T-cell (primary cell): ENCODE measurements around the gene SETBP1. TPM values are rescaled to one million over a fixed set of nuclear protein-coding genes. Genes with fewer than 3 reads are reported as not detected.

Experiments
- ATAC-seq, 4 experiments: fragments of 200-7000 bp in 3 of 4; fragments of 150-1000 bp in 1 of 4; cut with Tn5 transposase; replicated peaks in 1 of 4; 1 replicate in 3 of 4; 2 replicates in 1 of 4; pipeline ENCODE4 v1.10.0; 2021; ENCODE audit warnings: moderate library complexity in 3 of 4, mild to moderate bottlenecking in 2 of 4, moderate number of reproducible peaks in 1 of 4
- CTCF ChIA-PET, 2 donors: fragments of 300-600 bp; sonication (Branson Sonifier 250); formaldehyde crosslinking; loops; one replicate each; lab custom pipeline; 2022; ENCODE audit warnings: antibody characterized with exemption in 2 of 2; lab: Charles Lee
- POLR2A ChIA-PET, 2 donors: fragments of 300-600 bp; sonication (Branson Sonifier 250); formaldehyde crosslinking; loops; one replicate each; lab custom pipeline; 2022; ENCODE audit warnings: antibody characterized with exemption in 2 of 2; lab: Charles Lee
- DNase-seq, 35 experiments: peaks; one replicate each; pipeline versions ENCODE4 v3.0.0 to v3.0.0-alpha.2; 2013 to 2023
- H3K27ac ChIP-seq: one replicate; pipeline ENCODE4 v1.5.1; 2013; ENCODE audit warnings: low read length
- H3K27me3 ChIP-seq, 2 experiments: replicated peaks in 1 of 2; 1 replicate in 1 of 2; 2 replicates in 1 of 2; pipeline versions ENCODE4 v1.6.1 to v1.7.0; 2013; ENCODE audit warnings: low read length in 1 of 2, mixed read lengths in 1 of 2; ENCODE audit not compliant: control insufficient read depth in 2 of 2, insufficient read depth in 2 of 2; ENCODE audit errors: extremely low read depth in 1 of 2
- H3K36me3 ChIP-seq, 2 donors: 1 replicate in 1 of 2; 2 replicates in 1 of 2; pipeline versions ENCODE4 v1.6.1 to v1.7.0; 2013; ENCODE audit warnings: low read length in 1 of 2; ENCODE audit not compliant: control insufficient read depth in 2 of 2, insufficient read depth in 1 of 2; ENCODE audit errors: extremely low read depth in 1 of 2
- H3K4me1 ChIP-seq, 2 experiments: 1 replicate in 1 of 2; 2 replicates in 1 of 2; pipeline versions ENCODE4 v1.6.1 to v1.7.0; 2013; ENCODE audit warnings: low read length in 2 of 2, mixed read lengths in 1 of 2; ENCODE audit not compliant: insufficient read depth in 2 of 2, control insufficient read depth in 1 of 2; ENCODE audit errors: extremely low read depth in 1 of 2
- H3K4me3 ChIP-seq, 2 donors: 1 replicate in 1 of 2; 2 replicates in 1 of 2; pipeline versions ENCODE4 v1.5.1 to v1.7.0; 2013; ENCODE audit warnings: mild to moderate bottlenecking in 2 of 2, low read length in 1 of 2, moderate library complexity in 1 of 2; ENCODE audit not compliant: control insufficient read depth in 1 of 2; ENCODE audit errors: extremely low read depth in 1 of 2
- H3K9me3 ChIP-seq: 2 replicates; pipeline ENCODE4 v1.7.0; 2013
- H3K27ac Mint-ChIP-seq, 2 donors: one replicate each; pipeline ENCODE4 v1.8.0; 2020 to 2021; ENCODE audit warnings: mild to moderate bottlenecking in 2 of 2, mixed read lengths in 2 of 2
- H3K27me3 Mint-ChIP-seq, 2 donors: one replicate each; pipeline ENCODE4 v1.8.0; 2021 to 2022; ENCODE audit warnings: mixed read lengths in 2 of 2
- H3K36me3 Mint-ChIP-seq: one replicate; pipeline ENCODE4 v1.8.0; 2021; ENCODE audit warnings: mixed read lengths
- H3K4me1 Mint-ChIP-seq, 3 donors: one replicate each; pipeline ENCODE4 v1.8.0; 2020 to 2022; ENCODE audit warnings: mixed read lengths in 3 of 3, mild to moderate bottlenecking in 1 of 3
- H3K4me3 Mint-ChIP-seq, 3 donors: one replicate each; pipeline ENCODE4 v1.8.0; 2020 to 2022; ENCODE audit warnings: mild to moderate bottlenecking in 3 of 3, mixed read lengths in 3 of 3, moderate library complexity in 3 of 3
- H3K9me3 Mint-ChIP-seq, 3 donors: one replicate each; pipeline ENCODE4 v1.8.0; 2020 to 2022; ENCODE audit warnings: mixed read lengths in 3 of 3
- WGBS: methylation state at CpG from one replicate; pipeline ENCODE4 v1.1.5; 2013; ENCODE audit warnings: missing lambda C conversion rate; ENCODE audit not compliant: insufficient coverage; 5-methylcytosine and 5-hydroxymethylcytosine counted together
- total RNA-seq, 35 experiments: library from RNA in 6 of 35; stranded (reverse) in 6 of 35; fragments of 120-200 nt in 1 of 35; gene quantifications; one replicate each; pipeline versions ENCODE4 v1.2.1 to v1.2.4 and lab custom pipeline; 2013 to 2026

Gene SETBP1
- total RNA-seq, 5 donors from 2014 or later (not counting 1 experiment from before 2014, with no cell fraction given): 1.6 to 5.7 (median 3.2) TPM

DNA sequence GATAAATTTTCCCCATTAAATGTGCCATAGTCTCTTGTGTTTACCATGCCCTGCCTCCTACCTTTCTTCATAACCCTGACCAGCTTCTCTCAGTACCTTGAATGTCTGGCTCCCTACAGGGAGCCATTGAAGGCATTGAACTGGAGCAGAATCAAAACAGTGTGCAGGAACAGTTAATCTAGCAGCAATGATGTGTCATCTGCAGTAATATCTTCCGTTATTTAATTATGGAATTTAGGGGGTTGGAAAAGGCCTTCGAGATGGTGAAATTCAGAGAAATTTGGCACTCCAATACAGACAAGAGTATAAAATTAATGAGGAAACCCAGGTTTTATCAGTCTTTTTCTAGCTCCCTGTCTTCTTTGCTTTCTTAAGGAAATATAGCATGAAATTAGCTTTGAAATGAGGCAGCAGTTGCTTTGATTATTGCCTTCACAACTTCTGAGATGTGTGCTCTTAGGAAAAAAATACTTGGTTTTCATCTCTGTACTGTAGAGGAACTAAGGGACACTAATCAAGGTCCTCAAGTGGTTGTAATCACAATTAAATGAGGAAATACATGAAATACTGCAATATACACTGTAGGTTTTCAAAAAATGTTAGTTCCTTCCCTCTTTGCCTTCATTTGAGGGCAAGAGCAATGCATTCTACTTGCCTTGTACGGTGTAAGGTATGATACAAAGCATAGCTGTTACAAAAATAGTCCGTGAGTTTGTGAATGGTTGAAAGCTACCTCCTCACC, 369.1 kb downstream of the SETBP1 start:
- Histone ChIP-seq H3K9me3 (no peaks in the 10 kb centered on the region), H3K4me3 (no peak overlapping the region), H3K27ac (no peak overlapping the region), H3K27me3 (no peaks in the 10 kb centered on the region), H3K36me3 (no peaks in the 10 kb centered on the region), H3K4me1 (no peaks in the 10 kb centered on the region)
- no peak for DNase-seq
- no peak overlapping the region for H3K4me3 Mint-ChIP-seq
- no peaks in the 10 kb centered on the region for H3K9me3 Mint-ChIP-seq
- no peaks in the 10 kb centered on the region for H3K36me3 Mint-ChIP-seq
- H3K27ac Mint-ChIP-seq: no peak overlapping the region
- WGBS: no CpG with 5 or more reads among the region's 4 CpGs
- H3K4me1 Mint-ChIP-seq: no peaks in the 10 kb centered on the region
- no peaks in the 10 kb centered on the region for H3K27me3 Mint-ChIP-seq
- ChIA-PET CTCF (no interaction called here), POLR2A (no interaction called here)
- ATAC-seq: no peak

DNA sequence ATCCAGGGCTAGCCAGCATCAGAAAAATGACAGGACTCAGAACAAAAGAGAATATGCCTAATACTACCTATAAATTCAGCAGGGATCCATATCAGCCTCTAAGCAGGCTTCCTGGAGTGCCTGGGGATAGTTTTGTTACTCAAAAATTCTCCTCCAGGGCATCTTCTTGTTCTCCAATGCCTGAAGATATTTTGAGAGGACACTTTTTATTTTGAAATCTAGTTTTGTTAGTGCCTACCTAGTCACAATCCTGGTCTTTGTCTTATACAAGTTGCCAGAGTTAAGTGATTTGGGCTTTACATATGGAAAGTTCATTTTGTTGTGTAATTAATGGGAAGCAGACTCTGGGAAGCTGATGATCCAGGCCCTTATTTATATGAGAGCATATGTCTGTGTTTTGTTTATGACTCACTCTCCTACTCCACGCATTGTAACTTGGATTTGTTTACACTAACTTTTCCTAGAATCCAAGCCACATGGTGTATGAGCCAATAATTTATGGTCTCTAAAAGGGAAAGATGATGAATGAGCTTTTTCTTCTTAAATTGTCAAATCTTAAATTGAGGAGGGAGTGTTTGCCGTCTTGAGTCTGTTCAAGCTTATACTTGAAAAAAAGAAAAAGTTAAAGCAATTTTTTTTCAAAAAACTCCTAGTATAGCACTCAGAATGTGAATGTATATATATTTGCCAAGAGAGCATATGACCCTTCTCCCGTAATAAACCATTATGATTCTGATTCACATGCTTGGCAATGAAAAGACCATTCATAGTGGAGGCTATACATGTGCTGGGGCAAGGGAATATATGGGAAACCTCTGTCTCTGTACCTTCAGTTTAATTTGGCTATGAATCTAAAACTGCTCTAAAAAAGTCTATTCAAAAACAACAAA, 370.3 kb downstream of the SETBP1 start:
- Histone ChIP-seq H3K27ac (no peak overlapping the region), H3K27me3 (no peaks in the 10 kb centered on the region), H3K4me3 (no peak overlapping the region), H3K36me3 (no peaks in the 10 kb centered on the region), H3K9me3 (no peaks in the 10 kb centered on the region), H3K4me1 (no peaks in the 10 kb centered on the region)
- POLR2A ChIA-PET: no interaction called here
- Mint-ChIP-seq H3K4me1 (no peaks in the 10 kb centered on the region), H3K27ac (no peak overlapping the region), H3K9me3 (no peaks in the 10 kb centered on the region), H3K4me3 (no peak overlapping the region), H3K27me3 (no peaks in the 10 kb centered on the region), H3K36me3 (no peaks in the 10 kb centered on the region)
- DNase-seq (no peak), ATAC-seq (no peak)
- CTCF ChIA-PET: no interaction called here
- WGBS: no CpG with 5 or more reads among the region's 3 CpGs

DNA sequence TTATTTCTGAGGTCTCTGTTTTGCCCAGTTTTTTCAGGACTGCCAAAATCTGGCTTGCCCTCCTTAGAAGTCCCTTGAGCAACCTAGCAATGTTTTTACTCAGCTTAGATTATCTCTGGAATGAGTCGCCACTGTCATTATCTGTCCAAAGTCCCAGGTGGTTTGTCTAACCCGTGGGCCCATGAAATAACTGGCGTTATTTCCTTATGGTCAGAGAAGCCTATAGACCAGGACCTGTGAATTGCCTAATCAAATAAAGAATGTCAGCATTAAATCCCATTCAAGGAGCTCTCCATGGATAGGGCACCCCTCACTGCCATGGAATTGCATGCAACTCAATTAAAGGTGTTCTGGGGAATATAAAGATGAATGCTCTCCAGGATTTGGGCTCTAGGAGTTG, 373.9 kb downstream of the SETBP1 start:
- no peak overlapping the region for H3K4me3 Mint-ChIP-seq
- H3K36me3 ChIP-seq: no peaks in the 10 kb centered on the region
- 88% methylated on average over 3 of the region's 3 CpGs for WGBS
- no peaks in the 10 kb centered on the region for H3K9me3 Mint-ChIP-seq
- DNase-seq: no peak
- H3K27me3 ChIP-seq: no peaks in the 10 kb centered on the region
- no peaks in the 10 kb centered on the region for H3K36me3 Mint-ChIP-seq
- ChIA-PET CTCF (no interaction called here), POLR2A (no interaction called here)
- ATAC-seq: no peak
- no peaks in the 10 kb centered on the region for H3K4me1 ChIP-seq
- H3K9me3 ChIP-seq: no peaks in the 10 kb centered on the region
- no peaks in the 10 kb centered on the region for H3K4me1 Mint-ChIP-seq
- no peak overlapping the region for H3K4me3 ChIP-seq
- no peak overlapping the region for H3K27ac Mint-ChIP-seq
- H3K27me3 Mint-ChIP-seq: no peaks in the 10 kb centered on the region
- no peak overlapping the region for H3K27ac ChIP-seq

DNA sequence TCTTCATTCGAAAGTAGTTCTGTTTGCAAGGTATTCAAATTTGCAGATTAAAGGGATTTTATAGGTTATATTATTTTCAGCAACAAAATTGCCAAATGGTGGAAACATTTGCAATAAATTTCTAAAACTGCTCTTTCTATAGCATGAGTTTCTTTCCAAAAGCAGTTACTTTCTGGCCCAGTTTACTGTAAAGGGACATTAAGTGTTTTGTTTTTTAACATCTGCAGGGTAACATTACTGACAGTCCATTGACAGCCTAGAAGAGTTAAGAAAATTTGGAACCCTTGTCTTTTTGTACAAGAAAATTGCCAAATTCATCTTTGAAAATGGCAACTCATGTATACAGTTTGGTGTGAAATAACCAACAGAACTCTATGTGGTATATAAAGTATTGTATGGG, 375.1 kb downstream of the SETBP1 start:
- Histone ChIP-seq H3K27me3 (no peaks in the 10 kb centered on the region), H3K36me3 (no peaks in the 10 kb centered on the region), H3K4me3 (no peak overlapping the region), H3K9me3 (no peaks in the 10 kb centered on the region), H3K4me1 (no peaks in the 10 kb centered on the region), H3K27ac (no peak overlapping the region)
- ChIA-PET CTCF (no interaction called here), POLR2A (no interaction called here)
- WGBS: no CpG with 5 or more reads among the region's 1 CpG
- Mint-ChIP-seq H3K36me3 (no peaks in the 10 kb centered on the region), H3K4me1 (no peaks in the 10 kb centered on the region), H3K4me3 (no peak overlapping the region), H3K27me3 (no peaks in the 10 kb centered on the region), H3K9me3 (no peaks in the 10 kb centered on the region), H3K27ac (no peak overlapping the region)
- DNase-seq (no peak), ATAC-seq (no peak)

DNA sequence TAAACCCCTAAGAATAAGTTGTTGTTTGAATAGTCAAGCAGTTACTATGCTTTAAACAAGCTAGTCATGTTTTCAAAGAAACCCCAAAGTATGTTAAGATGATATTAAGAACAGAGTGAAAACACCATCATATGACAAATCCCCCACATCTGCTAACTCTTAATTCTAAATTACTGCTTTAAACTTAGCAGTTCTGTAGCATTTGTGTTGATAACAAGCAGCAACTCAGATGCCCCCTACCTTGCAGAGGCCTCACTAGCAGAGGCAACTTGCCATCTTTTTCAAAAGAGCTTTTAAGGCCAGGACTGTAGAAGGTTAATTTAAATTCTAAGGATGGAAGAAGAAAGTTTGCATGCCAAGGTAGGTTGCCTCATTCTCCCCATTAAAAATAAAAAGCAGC, 376.2 kb downstream of the SETBP1 start:
- POLR2A ChIA-PET: no interaction called here
- Mint-ChIP-seq H3K4me3 (no peak overlapping the region), H3K4me1 (no peaks in the 10 kb centered on the region), H3K27ac (no peak overlapping the region), H3K27me3 (no peaks in the 10 kb centered on the region), H3K9me3 (no peaks in the 10 kb centered on the region), H3K36me3 (no peaks in the 10 kb centered on the region)
- Histone ChIP-seq H3K9me3 (no peaks in the 10 kb centered on the region), H3K27me3 (no peaks in the 10 kb centered on the region), H3K27ac (no peak overlapping the region), H3K4me3 (no peak overlapping the region), H3K4me1 (no peaks in the 10 kb centered on the region), H3K36me3 (no peaks in the 10 kb centered on the region)
- ATAC-seq (no peak), DNase-seq (no peak)
- CTCF ChIA-PET: interaction anchor here in 1 of 2 donors (0.6 kb wide), 1 partner anchor 466 kb away, joined by 5 read pairs; no protein-coding TSS in a partner anchor

DNA sequence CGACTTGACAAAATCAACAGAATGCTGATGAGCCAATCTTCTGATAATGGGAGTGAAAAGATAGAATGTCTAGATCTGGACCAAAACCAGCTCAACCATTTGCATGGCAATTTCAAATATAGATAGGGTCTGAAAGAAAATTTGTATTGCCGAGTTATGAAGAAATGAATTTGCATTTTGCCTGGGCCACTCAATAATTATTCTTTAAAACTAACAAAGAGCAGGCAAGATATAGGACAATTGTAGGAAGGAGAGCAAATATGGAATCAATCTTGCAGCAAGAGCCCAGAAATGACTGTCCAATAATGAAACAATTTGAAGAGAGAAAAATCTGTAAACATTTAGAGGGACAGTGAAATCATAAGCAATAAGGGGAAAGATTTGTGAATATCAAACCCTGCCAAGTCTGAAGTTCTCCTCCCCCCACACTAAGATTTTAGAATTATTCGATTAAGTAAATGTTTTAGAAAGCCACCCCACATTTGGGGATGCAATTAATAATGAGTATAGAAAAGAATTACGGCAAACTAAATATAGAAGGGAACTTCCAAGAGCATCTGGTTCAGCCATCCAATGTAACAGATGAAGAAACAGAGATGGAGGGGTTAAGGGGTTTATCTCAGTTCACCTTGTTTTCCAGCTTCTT, 377.4 kb downstream of the SETBP1 start:
- no peak overlapping the region for H3K27ac Mint-ChIP-seq
- H3K4me3 Mint-ChIP-seq: no peak overlapping the region
- no peaks in the 10 kb centered on the region for H3K27me3 ChIP-seq
- H3K9me3 Mint-ChIP-seq: no peaks in the 10 kb centered on the region
- H3K36me3 ChIP-seq: no peaks in the 10 kb centered on the region
- ATAC-seq: no peak
- no peaks in the 10 kb centered on the region for H3K36me3 Mint-ChIP-seq
- no peaks in the 10 kb centered on the region for H3K4me1 Mint-ChIP-seq
- WGBS: no CpG with 5 or more reads among the region's 4 CpGs
- no peaks in the 10 kb centered on the region for H3K27me3 Mint-ChIP-seq
- H3K4me3 ChIP-seq: no peak overlapping the region
- ChIA-PET CTCF (no interaction called here), POLR2A (interaction anchor here in 1 of 2 donors (0.6 kb wide), 1 partner anchor 534 kb away, joined by 4 read pairs; no protein-coding TSS in a partner anchor)
- H3K27ac ChIP-seq: no peak overlapping the region
- H3K4me1 ChIP-seq: no peaks in the 10 kb centered on the region
- H3K9me3 ChIP-seq: no peaks in the 10 kb centered on the region
- no peak for DNase-seq
